Fibroblast of lung (primary cell): ENCODE measurements around the gene LSM2. TPM values are rescaled to one million over a fixed set of nuclear protein-coding genes. Genes with fewer than 3 reads are reported as not detected.

Source experiments
- DNase-seq, 2 donors: peaks; one replicate each; pipeline versions ENCODE4 v3.0.0 to v3.0.0-alpha.2; 2010; ENCODE audit warnings: low read depth in 2 of 2
- H2AFZ ChIP-seq: 2 replicates; pipeline ENCODE4 v1.5.1; 2012; ENCODE audit warnings: low read length, control low read depth, inconsistent platforms
- H3K27ac ChIP-seq: 2 replicates; pipeline ENCODE4 v1.5.1; 2011; ENCODE audit warnings: low read length, control low read depth; ENCODE audit not compliant: insufficient read depth
- H3K27me3 ChIP-seq: 2 replicates; pipeline ENCODE4 v1.5.1; 2011; ENCODE audit warnings: mild to moderate bottlenecking, low read length; ENCODE audit not compliant: control insufficient read depth, insufficient read depth
- H3K36me3 ChIP-seq: 2 replicates; pipeline ENCODE4 v1.5.1; 2011; ENCODE audit warnings: low read length; ENCODE audit not compliant: control insufficient read depth, insufficient read depth
- H3K4me1 ChIP-seq: 2 replicates; pipeline ENCODE4 v1.5.1; 2011; ENCODE audit warnings: low read length; ENCODE audit not compliant: control insufficient read depth, insufficient read depth; ENCODE audit errors: extremely low read depth
- H3K4me2 ChIP-seq: 2 replicates; pipeline ENCODE4 v1.5.1; 2011; ENCODE audit warnings: low read length, control low read depth; ENCODE audit not compliant: insufficient read depth; ENCODE audit errors: extremely low read depth
- H3K4me3 ChIP-seq, 4 experiments: fragments of 200-600 bp in 1 of 4; sonication (generic) in 1 of 4; replicated peaks in 1 of 4; 2 replicates each; pipeline ENCODE4 v1.5.1; 2011 to 2016; ENCODE audit warnings: low read length in 4 of 4, low read depth in 3 of 4, mild to moderate bottlenecking in 3 of 4, control low read depth in 2 of 4, inconsistent platforms in 1 of 4, mixed read lengths in 1 of 4; ENCODE audit not compliant: insufficient read depth in 1 of 4; ENCODE audit errors: control extremely low read depth in 1 of 4
- H3K79me2 ChIP-seq: 2 replicates; pipeline ENCODE4 v1.5.1; 2012; ENCODE audit warnings: mild to moderate bottlenecking, low read length, inconsistent platforms; ENCODE audit not compliant: control insufficient read depth, insufficient read depth
- H3K9ac ChIP-seq: 2 replicates; pipeline ENCODE4 v1.5.1; 2011; ENCODE audit warnings: mild to moderate bottlenecking, low read length, control low read depth; ENCODE audit not compliant: insufficient read depth
- H3K9me3 ChIP-seq: 2 replicates; pipeline ENCODE4 v1.5.1; 2012; ENCODE audit warnings: low read depth, low read length; ENCODE audit not compliant: control insufficient read depth, insufficient read depth
- H4K20me1 ChIP-seq: 2 replicates; pipeline ENCODE4 v1.5.1; 2011; ENCODE audit warnings: low read length; ENCODE audit not compliant: control insufficient read depth, insufficient read depth; ENCODE audit errors: extremely low read depth
- CTCF ChIP-seq, 2 donors: IDR thresholded peaks in 1 of 2; conservative IDR thresholded peaks in 1 of 2; 1 replicate in 1 of 2; 2 replicates in 1 of 2; pipeline ENCODE4 v1.5.1; 2011 to 2012; ENCODE audit warnings: low read length in 2 of 2, control low read depth in 1 of 2, inconsistent platforms in 1 of 2, low read depth in 1 of 2, mild to moderate bottlenecking in 1 of 2
- EZH2 ChIP-seq: IDR thresholded peaks from 2 replicates; pipeline ENCODE4 v1.5.1; 2012; ENCODE audit warnings: low read length, control low read depth, mild to moderate bottlenecking; ENCODE audit errors: missing control alignments
- polyA plus RNA-seq, 2 donors: library from polyadenylated mRNA; depleted of rRNA in 1 of 2; stranded (reverse) in 1 of 2; unstranded in 1 of 2; fragments of >200 nt; gene quantifications; 2 replicates each; pipeline ENCODE4 v1.2.1, GENCODE V29; 2011 to 2012; ENCODE audit warnings: missing spikeins in 1 of 2
- total RNA-seq: library from RNA; depleted of rRNA; stranded (reverse); fragments of >200 nt; gene quantifications from 2 replicates; pipeline ENCODE4 v1.2.1, GENCODE V29; 2014

The LSM2 gene
- total and polyA plus RNA-seq, 2 donors (not counting 1 experiment from before 2014, with no cell fraction given) = 24.3 to 34.7 TPM

- Histone ChIP-seq H3K36me3 (peaks cover 24% of the 10 kb centered on the region), H3K4me2 (no peak overlapping the region), H4K20me1 (no peaks in the 10 kb centered on the region), H3K4me3 (no peak overlapping the region), H3K4me1 (no peaks in the 10 kb centered on the region), H3K9ac (no peak overlapping the region), H3K79me2 (no peaks in the 10 kb centered on the region), H3K27ac (no peak overlapping the region), H3K27me3 (no peaks in the 10 kb centered on the region), H3K9me3 (no peaks in the 10 kb centered on the region), H2AFZ (no peak overlapping the region)
- no peak for TF ChIP-seq EZH2
- no peak for TF ChIP-seq CTCF (conservative IDR thresholded peaks at IDR 0.05 in 1 of 2, IDR thresholded peaks at IDR 0.05 in 1 of 2; ENCODE audit: low read depth in 1 of 2, low read length in 2 of 2)
- DNase-seq = no peak
Measured at GRCh38 chr6:31785475-31785874, 21.3 kb downstream of the LSM2 start.

- H3K4me1 ChIP-seq = no peaks in the 10 kb centered on the region
- TF ChIP-seq CTCF (conservative IDR thresholded peaks at IDR 0.05 in 1 of 2, IDR thresholded peaks at IDR 0.05 in 1 of 2; ENCODE audit: low read depth in 1 of 2, low read length in 2 of 2) (no peak), EZH2 (no peak)
- H3K9ac ChIP-seq = no peak overlapping the region
- no peak overlapping the region for H3K4me3 ChIP-seq
- no peak overlapping the region for H3K27ac ChIP-seq
- no peaks in the 10 kb centered on the region for H3K79me2 ChIP-seq
- no peaks in the 10 kb centered on the region for H3K27me3 ChIP-seq
- H4K20me1 ChIP-seq = no peaks in the 10 kb centered on the region
- DNase-seq = no peak
- no peak overlapping the region for H2AFZ ChIP-seq
- peaks cover 23% of the 10 kb centered on the region for H3K36me3 ChIP-seq
- no peaks in the 10 kb centered on the region for H3K9me3 ChIP-seq
- H3K4me2 ChIP-seq = no peak overlapping the region
Measured at GRCh38 chr6:31784098-31784925, 22.5 kb downstream of the LSM2 start.

- Histone ChIP-seq H3K4me2 (no peak overlapping the region), H3K36me3 (peaks cover 27% of the 10 kb centered on the region), H3K4me1 (peaks cover 2% of the 10 kb centered on the region), H3K27ac (no peak overlapping the region), H3K27me3 (no peaks in the 10 kb centered on the region), H2AFZ (no peak overlapping the region), H3K9ac (no peak overlapping the region), H3K4me3 (no peak overlapping the region), H4K20me1 (no peaks in the 10 kb centered on the region), H3K9me3 (no peaks in the 10 kb centered on the region), H3K79me2 (no peaks in the 10 kb centered on the region)
- no peak for DNase-seq
- TF ChIP-seq CTCF (conservative IDR thresholded peaks at IDR 0.05 in 1 of 2, IDR thresholded peaks at IDR 0.05 in 1 of 2; ENCODE audit: low read depth in 1 of 2, low read length in 2 of 2) (no peak), EZH2 (no peak)
Measured at GRCh38 chr6:31782126-31782855, 24.5 kb downstream of the LSM2 start.
